HG03432 (cell line): Measurements from ENCODE around the gene NLRP12.
A peak's percentile ranks its signal among the peaks of the same experiment; 100 is the strongest.
"Not testable (repeated sequence)": the region's sequence is repeated elsewhere in the genome, so short reads cannot be mapped to it uniquely, and the experiment has no call there.

Experiments used
- ATAC-seq: cut with Tn5 transposase; IDR thresholded peaks from one replicate; pipeline ENCODE4 v1.9.1; 2021; ENCODE audit warnings: mild to moderate bottlenecking, moderate library complexity; ENCODE audit not compliant: unreplicated experiment

The NLRP12 gene, protein sequence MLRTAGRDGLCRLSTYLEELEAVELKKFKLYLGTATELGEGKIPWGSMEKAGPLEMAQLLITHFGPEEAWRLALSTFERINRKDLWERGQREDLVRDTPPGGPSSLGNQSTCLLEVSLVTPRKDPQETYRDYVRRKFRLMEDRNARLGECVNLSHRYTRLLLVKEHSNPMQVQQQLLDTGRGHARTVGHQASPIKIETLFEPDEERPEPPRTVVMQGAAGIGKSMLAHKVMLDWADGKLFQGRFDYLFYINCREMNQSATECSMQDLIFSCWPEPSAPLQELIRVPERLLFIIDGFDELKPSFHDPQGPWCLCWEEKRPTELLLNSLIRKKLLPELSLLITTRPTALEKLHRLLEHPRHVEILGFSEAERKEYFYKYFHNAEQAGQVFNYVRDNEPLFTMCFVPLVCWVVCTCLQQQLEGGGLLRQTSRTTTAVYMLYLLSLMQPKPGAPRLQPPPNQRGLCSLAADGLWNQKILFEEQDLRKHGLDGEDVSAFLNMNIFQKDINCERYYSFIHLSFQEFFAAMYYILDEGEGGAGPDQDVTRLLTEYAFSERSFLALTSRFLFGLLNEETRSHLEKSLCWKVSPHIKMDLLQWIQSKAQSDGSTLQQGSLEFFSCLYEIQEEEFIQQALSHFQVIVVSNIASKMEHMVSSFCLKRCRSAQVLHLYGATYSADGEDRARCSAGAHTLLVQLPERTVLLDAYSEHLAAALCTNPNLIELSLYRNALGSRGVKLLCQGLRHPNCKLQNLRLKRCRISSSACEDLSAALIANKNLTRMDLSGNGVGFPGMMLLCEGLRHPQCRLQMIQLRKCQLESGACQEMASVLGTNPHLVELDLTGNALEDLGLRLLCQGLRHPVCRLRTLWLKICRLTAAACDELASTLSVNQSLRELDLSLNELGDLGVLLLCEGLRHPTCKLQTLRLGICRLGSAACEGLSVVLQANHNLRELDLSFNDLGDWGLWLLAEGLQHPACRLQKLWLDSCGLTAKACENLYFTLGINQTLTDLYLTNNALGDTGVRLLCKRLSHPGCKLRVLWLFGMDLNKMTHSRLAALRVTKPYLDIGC

DNA sequence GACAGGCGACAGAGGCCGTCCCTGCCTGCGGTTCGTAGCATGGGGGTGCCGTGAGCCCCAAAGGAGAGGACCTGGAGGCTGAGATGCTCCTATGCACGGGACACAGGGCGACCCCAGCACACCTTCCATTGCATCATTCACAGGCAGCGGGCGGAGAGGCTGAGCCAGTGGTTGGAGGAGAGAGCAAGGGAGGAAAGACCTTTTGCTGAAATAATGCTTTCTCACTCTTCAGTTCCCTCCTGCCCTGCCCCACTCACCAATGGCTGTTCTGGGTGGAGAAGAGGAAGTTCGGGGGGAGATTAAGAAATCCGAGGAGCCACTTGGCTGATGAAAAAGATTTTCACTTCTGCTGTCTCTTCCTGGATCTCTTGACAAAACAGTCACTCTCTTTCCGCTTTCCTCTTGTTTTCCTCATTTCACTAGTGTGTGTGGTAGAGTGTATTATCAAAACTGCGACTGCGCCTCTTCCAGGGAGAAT is at the start of gene NLRP12:
Gene NLRP12, minus strand, starts transcription at position 181 of the 478 bp plus-strand sequence. Its CDS starts 140 bp downstream, at position 41.
- ATAC-seq = no peak

DNA sequence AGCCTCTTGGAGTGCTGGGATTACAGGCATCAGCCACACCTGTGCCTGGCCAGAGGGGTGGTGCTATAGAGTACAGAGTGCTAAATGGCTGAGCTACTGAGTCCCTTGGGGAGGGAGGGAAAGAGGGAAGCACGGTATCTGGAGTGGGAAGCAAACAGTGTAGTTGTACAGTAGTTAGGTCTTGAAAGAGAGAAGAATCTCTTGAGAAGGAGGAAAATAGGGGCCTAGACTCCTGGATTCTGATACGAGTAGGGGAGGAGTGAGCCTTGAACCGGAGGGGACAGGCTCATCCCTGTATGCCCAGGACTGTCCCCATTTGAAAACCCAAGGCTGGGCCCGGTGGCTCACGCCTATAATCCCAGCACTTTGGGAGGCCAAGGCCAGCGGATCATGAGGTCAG is 48.6 kb upstream of the NLRP12 start:
- ATAC-seq = no peak

DNA sequence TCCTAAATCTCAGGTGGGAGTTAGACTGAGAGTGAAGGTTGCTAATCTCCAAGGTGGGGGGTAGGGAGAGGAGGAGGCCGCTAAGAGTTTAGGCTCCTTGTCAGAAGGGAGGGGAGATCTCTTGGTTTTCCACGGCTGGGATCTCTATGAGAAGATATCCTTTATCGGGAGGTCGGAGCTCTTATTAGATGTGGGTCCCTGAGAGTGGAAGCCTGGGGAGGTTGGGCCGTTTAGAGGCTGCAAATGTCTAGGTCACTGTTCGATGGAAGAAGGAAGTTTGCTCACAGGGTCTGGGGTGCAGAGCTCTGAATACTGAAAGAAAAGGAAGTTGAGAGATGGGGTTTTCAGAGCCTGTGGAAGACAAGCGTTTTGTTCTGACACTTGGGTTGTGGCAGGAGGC is 47.3 kb upstream of the NLRP12 start:
- ATAC-seq = no peak

DNA sequence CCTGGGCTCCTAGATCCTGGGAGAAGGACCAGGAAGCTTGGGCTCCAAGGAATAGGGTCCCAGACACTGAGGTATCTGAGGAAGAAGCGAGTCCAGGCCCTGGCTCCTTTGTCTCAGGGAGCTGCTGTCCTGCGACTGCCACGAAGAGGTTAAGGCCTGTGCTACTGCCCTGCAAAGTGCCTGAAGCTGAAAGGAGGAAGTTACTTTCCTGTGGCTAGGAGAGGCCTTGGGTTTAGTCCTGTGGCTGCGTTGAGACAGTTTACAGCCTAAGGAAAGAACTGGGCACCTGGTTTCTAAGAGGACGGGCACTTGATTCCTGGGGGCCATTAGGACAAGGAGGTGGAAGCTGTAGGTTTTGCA is 46.4 kb upstream of the NLRP12 start:
- no peak for ATAC-seq

DNA sequence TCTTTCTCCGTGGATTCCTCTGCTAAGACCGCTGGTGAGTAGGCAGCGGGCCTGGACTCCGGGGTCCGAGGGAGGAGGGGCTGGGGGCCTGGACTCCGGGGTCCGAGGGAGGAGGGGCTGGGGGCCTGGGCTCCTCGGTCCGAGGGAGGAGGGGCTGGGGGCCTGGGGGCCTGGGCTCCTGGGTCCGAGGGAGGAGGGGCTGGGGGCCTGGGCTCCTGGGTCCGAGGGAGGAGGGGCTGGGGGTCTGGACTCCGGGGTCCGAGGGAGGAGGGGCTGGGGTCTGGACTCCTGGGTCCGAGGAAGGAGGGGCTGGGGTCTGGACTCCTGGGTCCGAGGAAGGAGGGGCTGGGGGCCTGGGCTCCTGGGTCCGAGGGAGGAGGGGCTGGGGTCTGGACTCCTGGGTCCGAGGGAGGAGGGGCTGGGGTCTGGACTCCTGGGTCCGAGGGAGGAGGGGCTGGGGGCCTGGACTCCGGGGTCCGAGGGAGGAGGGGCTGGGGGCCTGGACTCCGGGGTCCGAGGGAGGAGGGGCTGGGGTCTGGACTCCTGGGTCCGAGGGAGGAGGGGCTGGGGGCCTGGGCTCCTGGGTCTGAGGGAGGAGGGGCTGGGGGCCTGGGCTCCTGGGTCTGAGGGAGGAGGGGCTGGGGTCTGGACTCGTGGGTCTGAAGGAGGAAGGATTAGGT is 45.8 kb upstream of the NLRP12 start:
- not testable (repeated sequence) for ATAC-seq

DNA sequence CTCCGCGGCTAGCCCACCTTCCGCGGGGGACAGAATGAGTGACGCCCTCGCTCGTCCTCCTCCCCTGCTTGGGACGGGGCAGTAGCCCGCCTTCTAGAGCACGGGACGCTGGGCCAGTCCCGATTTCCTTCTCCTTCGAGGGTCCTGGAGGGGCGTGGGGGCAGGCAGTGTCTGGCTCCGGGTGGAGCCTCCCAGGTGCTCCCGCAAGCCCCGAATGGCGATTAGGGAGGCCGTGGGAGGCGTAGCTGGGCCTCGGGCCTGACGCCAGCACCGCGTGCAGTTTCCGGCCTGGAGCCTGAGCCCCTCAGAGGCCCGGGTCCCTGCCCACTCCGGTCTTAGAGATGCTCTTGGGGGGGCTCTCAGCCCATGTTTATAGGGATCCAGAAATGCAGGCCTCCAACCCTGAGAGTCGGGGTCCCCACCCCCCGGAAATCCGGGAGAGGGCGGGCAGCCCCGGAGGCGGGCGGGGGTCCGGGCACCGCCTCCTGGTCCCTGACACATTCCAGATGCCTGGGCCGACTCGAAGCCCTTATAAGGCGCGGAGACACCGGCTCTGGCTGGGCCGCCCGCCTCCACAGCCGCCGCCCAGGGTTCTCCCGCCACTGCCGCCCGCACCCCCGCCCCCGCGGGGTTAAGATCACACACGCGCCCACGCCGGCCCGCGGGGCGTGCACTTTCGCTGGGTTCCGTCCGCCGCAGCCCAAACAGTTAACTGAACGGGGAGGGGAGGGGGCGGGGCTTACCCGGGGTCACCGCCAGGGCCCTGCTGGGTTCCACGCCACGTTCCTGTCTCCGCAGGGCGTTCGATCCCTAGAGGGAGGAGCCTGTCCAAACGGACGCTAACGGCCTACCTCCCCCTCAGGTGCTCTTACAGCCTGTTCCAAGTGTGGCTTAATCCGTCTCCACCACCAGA is 45.0 kb upstream of the NLRP12 start:
- ATAC-seq = peak; percentile 51

DNA sequence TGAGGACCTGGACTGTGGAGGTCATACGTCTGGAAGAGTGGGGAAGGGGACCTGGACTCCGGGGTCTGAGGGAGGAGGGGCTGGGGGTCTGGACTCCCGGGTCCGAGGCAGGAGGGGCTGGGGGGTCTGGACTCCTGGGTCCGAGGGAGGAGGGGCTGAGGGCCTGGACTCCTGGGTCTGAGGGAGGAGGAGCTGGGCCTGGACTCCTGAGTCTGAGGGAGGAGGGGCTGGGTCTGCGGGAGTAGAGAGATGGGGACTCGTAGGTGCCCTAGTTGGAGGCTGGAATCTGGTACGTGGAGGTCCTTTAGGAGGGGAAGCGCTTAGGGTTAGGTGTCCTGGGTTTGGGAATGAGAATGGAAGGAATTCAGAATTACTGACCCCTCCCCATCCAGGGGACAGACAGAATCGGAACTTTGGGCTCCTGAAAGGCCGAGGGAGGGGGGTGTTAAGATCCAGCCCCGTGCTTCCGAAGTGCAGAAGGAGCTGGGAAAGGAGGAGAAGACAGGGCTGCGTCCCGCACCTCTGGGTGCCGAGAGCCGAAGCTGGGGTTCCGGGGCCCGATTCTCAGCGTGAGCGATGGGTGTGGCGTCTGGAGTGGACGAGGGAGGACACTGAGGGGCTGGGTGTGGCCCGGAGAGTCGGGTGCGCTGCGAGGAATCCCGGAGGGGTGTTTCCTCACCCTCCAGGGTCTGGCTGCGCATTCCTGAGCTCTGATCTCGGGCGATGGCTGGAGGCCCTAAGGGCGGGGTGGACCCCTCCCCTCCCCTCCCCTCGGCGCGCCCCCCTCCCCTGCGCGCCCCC is 44.2 kb upstream of the NLRP12 start:
- no peak for ATAC-seq

DNA sequence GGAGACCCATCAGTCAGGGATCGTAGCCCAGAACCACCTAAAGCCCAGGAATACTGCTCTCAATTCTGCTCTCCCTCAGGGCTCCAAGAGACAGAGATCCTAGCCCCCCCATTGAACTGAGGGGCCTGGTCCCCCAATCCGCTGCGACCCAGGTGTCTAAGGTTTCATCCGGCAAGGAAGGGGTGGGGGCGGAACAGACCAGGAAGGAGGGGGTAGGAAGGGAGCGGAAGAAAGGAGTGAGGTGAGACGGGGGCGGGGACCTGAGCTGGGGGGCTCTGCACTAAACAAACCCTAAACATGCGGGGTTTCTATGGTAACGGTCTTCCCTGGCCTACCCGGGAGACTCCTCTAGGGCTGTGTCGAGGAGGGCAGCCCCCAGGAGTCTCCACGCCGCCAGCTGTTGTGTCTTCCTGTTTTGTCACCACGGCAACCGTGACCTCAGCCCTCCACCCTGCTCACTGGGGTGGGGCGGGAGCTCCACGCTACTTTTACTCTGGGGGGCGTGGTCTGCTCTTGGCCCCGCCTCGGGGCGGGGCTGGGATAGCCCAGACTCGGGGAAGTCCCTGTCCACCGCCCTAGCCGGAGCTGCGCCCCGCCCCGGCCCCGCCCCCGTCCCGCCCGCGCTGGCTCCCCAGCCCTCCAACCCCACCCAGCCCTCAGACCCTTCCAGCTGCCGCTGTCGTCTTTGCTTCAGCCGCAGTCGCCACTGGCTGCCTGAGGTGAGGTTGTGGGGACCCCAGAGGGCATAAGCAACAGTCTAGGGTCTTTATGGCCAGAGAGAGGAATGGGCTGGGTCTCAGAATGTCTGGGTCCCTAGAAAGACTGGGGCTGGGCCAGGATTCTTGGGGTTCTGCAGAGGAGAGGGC is 43.3 kb upstream of the NLRP12 start, which contains the start of gene MYADM:
Gene MYADM, plus strand, starts transcription at position 659 of the 866 bp plus-strand sequence. CDS start 5,647 bp downstream, outside the sequence.
- ATAC-seq = peak; percentile 63

DNA sequence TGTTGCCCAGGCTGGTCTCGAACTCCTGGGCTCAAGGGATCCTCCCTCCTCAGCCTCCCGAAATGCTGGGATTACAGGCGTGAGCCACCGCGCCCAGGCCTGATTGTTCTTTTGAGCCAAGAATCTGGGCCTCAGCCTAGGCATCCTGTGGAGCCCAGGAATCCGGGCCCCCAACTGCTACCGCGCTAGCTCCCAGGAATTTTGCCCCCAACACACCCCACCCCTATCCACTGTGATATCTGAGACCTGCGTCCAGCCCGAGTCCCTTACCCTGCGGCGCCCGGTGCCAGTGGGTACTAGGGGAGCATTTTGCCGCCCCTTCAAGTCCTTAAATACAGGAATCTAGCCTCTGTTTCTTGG is 42.7 kb upstream of the NLRP12 start:
- ATAC-seq = no peak

DNA sequence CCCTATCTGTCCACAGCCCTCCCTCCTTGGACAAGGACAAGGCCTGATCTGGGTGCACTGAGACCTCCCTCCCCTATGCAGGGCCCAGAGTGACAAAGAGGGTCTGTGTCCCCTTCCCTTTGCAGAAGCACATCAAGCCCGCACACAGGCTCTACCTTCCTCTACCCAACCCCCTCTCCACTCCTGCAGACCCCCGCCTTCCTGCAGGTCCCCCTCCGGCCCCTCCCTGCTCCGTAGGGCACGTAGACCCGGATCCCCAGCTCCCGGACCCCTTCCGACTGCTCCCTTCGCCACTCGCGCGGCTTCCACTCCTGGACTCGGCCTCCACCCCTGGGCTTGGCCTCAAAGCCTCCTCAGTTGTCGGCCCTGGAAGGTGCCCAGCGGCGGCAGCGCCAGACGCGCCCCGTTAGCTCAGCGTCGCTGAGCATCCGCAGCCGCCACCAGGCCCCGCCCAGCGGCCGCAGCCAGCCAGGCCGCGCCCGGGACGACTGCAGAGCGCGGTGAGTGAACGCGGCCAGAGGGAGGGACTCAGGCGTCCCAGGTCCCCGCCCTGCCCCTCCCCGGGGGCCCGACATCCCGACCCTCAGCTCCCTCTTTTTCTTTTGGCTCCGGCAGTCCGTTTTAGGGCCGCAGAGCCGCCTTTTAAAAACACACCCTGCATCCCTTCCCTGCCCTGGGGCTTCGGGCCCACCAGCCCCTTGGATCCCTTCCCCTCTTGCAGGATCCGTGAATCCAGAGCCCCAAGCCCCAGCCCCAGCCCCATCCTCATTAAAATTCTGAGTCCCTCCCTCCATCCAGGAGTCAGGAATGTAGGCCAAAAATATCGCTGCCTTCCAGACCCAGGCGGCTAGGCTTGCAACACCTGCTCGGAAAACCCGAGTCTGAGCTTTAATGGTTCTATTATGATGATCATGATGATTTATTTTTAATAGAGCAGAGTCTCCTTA is 42.1 kb upstream of the NLRP12 start:
- no peak for ATAC-seq

DNA sequence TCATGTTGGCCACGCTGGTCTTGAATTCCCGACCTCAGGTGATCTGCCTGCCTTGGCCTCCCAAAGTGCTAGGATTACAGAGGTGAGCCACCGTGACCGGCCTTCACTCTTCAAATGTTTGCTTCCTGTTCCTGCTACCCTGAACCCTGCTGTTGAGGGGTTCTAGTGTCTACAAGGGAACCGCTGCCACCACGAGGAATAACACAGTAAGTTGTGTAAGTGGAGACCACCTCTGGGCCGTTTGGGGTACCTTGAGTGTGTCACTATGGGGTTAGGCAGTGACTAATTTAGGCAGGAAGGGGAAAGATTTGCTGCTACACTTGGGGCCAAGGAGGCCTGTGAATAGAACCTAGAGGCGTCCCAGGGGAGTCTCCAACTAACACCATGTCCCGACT is 41.4 kb upstream of the NLRP12 start:
- no peak for ATAC-seq

DNA sequence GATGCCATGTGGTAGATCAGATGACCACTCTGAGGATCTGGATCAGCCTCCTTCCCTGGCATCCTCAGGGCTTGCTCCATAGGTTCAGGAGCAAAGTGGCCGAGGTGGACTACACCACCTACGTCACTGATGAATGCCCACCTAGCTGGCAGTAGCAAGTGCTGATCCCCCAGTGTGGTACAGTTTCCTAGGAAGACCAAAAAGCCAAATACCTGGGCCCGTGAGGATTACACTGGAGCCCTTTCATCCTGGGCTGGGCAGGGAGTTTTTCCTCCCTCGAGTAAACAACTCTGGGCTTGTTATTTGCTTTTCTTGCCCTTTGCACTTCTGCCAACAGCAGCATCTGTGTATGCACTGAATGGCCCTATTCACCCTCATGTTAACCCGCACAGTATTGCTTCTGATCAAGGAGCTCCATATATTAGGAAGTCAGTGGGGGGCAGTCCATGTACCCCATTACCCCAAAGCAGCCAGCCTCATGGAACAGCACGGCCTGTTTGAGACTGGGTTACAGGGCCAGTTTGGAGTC is 40.3 kb upstream of the NLRP12 start:
- ATAC-seq = no peak

DNA sequence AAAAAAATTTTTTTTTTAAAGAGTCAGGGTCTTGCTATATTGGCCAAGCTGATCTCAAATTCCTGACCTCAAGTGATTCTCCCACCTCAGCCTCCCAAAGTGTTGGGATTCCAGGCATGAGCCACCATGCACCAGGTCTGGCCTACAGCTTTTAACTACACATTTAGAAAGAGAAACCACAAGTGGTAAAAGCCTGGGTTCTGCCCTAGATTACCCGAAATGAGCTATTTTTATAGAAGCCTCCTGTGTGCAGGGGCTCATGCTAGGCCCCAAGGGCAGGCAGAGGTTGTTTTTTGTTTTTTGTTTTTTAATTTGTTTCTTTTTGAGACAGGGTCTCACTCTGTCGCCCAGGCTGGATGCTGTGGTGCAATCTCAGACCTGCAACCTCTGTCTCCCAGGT is 29.6 kb upstream of the NLRP12 start:
- peak; percentile 49 for ATAC-seq

DNA sequence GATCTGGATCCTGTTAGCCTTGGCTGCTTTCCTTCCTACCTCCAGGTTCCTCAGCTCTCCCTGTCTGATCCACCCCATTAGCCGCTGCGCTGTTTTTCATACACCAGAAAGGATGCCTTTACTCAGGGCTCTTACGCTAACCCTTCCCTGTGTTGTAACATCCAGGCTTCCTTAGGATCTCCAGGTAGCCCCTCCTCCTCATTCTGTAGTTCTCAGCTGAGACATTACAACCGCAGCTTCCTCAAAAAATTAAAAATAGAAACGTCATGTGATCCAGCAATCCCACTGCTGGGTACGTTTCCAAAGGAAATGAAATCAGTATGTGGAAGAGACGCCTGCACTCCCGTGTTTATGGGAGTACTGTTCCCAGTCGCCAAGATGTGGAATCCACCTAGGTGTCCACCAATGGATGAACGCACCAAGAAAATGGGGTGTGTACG is 25.1 kb upstream of the NLRP12 start:
- ATAC-seq = no peak

DNA sequence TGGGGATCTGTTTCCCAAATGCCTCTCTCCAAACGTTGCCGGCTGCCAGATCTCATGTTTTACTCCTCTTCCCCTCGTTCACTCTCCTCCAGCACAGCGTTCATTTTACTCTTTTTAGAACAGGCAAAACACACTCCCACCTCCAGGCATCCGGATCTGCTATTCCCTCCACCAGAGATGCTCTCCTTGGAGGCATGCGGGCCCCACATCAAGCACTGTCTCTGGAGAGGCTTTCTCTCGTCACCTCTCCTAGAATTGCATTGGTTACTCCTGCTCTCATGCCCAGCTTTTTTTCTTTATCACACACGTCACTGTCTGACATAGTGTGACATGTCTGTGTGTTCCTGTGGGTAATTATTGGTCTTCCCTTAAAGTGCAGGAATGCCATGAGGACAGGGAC is 23.4 kb upstream of the NLRP12 start:
- no peak for ATAC-seq

DNA sequence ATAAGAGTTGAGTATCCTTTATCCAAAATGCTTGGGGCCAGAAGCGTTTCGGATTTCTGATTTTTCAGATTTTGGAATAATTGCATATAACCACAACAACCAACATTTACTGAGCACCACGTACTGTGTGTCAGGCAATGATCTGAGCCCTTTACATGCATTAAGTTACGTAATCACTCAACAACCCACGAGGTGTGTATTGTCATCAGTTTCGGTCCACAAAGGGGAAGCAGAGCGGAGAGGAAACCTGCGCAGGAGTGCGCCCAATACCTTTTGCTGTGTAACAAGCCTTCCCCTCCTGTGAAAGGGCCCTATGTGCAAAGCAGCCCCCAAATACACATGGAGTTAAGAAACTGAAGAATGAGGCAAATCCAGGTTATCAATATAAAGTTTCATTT is 20.7 kb upstream of the NLRP12 start:
- no peak for ATAC-seq

DNA sequence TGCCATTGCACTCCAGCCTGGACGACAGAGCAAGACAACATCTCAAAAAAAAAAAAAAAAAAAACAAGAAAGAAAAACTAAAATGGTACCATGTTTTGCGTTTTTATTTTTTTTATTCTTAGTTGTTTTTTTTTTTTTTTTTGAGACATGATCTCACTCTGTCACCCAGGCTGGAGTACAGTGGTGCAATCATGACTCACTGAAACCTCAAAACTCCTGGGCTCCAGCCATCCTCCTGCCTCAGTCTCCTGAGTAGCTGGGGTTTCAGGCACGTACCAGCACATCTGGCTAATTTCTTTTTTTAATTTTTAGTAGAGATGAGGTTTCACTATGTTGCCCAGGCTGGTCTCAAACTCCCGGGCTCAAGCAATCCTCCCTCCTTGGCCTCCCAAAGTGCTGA is 16.8 kb upstream of the NLRP12 start:
- ATAC-seq = not testable (repeated sequence)
